ENCODE results near the gene HTN3. TPM values are rescaled to one million over a fixed set of nuclear protein-coding genes. Genes with fewer than 3 reads are reported as not detected.
"Not testable (repeated sequence)": the region's sequence is repeated elsewhere in the genome, so short reads cannot be mapped to it uniquely, and the experiment has no call there.

Gene HTN3
- not detected in 2 replicates for total RNA-seq
- long read RNA-seq, result 0 reads

DNA sequence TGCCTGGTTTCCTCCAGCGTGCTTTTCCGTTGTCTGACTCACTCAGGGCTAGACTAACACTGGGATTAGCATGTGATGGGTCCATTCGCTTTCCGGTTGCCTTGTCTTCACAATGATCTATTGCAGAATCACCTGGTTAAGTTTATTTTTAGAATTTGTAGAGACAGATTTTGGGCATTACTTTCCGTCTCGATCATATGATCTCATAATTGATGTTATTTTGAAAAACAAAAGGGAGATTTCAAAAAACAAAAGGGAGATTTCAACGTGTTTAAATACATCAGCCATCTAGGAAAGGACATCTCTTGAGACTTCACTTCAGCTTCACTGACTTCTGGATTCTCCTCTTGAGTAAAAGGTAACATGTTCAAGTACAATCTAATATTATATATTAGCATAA is at the start of gene HTN3:
Gene HTN3 (plus strand): TSS at position 301 of the 400 bp plus-strand sequence. CDS start 2,282 bp downstream, outside the sequence.
- H3K4me1 Mint-ChIP-seq (ENCODE audit: unreplicated experiment); DNase-seq (ENCODE audit: extremely low spot score, unreplicated experiment); H3K4me3 Mint-ChIP-seq (ENCODE audit: unreplicated experiment); H3K27ac Mint-ChIP-seq (ENCODE audit: unreplicated experiment); H3K9me3 Mint-ChIP-seq (ENCODE audit: unreplicated experiment); H3K36me3 Mint-ChIP-seq (ENCODE audit: unreplicated experiment); H3K27me3 Mint-ChIP-seq (ENCODE audit: unreplicated experiment): not testable (repeated sequence)

- TF ChIP-seq, protein P1, sequence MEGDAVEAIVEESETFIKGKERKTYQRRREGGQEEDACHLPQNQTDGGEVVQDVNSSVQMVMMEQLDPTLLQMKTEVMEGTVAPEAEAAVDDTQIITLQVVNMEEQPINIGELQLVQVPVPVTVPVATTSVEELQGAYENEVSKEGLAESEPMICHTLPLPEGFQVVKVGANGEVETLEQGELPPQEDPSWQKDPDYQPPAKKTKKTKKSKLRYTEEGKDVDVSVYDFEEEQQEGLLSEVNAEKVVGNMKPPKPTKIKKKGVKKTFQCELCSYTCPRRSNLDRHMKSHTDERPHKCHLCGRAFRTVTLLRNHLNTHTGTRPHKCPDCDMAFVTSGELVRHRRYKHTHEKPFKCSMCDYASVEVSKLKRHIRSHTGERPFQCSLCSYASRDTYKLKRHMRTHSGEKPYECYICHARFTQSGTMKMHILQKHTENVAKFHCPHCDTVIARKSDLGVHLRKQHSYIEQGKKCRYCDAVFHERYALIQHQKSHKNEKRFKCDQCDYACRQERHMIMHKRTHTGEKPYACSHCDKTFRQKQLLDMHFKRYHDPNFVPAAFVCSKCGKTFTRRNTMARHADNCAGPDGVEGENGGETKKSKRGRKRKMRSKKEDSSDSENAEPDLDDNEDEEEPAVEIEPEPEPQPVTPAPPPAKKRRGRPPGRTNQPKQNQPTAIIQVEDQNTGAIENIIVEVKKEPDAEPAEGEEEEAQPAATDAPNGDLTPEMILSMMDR (IDR thresholded peaks at IDR 0.05), result no peak
- H3K27me3 Mint-ChIP-seq (ENCODE audit: unreplicated experiment), result peaks cover 4% of the 10 kb centered on the region
- no peak overlapping the region for H3K4me3 Mint-ChIP-seq (ENCODE audit: unreplicated experiment)
- no peak overlapping the region for H3K27ac Mint-ChIP-seq (ENCODE audit: unreplicated experiment)
- no peaks in the 10 kb centered on the region for H3K4me1 Mint-ChIP-seq (ENCODE audit: unreplicated experiment)
- no peaks in the 10 kb centered on the region for H3K9me3 Mint-ChIP-seq (ENCODE audit: unreplicated experiment)
- no peak for DNase-seq (ENCODE audit: extremely low spot score, unreplicated experiment)
- no peaks in the 10 kb centered on the region for H3K36me3 Mint-ChIP-seq (ENCODE audit: unreplicated experiment)
These were observed 44.2 kb upstream of the HTN3 start for GRCh38 chr4:69984030-69984443.

- H3K36me3 Mint-ChIP-seq (ENCODE audit: unreplicated experiment), result no peaks in the 10 kb centered on the region
- H3K27ac Mint-ChIP-seq (ENCODE audit: unreplicated experiment), result no peak overlapping the region
- TF ChIP-seq, protein P1 (IDR thresholded peaks at IDR 0.05), result no peak
- H3K9me3 Mint-ChIP-seq (ENCODE audit: unreplicated experiment), result no peaks in the 10 kb centered on the region
- H3K4me3 Mint-ChIP-seq (ENCODE audit: unreplicated experiment), result no peak overlapping the region
- no peaks in the 10 kb centered on the region for H3K4me1 Mint-ChIP-seq (ENCODE audit: unreplicated experiment)
- H3K27me3 Mint-ChIP-seq (ENCODE audit: unreplicated experiment), result peaks cover 12% of the 10 kb centered on the region
- no peak for DNase-seq (ENCODE audit: extremely low spot score, unreplicated experiment)
These were observed 41.6 kb upstream of the HTN3 start for GRCh38 chr4:69986663-69987062.

GRCh38 chr4:69991016-69991415 is 37.2 kb upstream of the HTN3 start:
- Mint-ChIP-seq H3K9me3 (ENCODE audit: unreplicated experiment) (no peaks in the 10 kb centered on the region), H3K27ac (ENCODE audit: unreplicated experiment) (no peak overlapping the region), H3K4me3 (ENCODE audit: unreplicated experiment) (no peak overlapping the region), H3K27me3 (ENCODE audit: unreplicated experiment) (peaks cover 14% of the 10 kb centered on the region), H3K36me3 (ENCODE audit: unreplicated experiment) (no peaks in the 10 kb centered on the region), H3K4me1 (ENCODE audit: unreplicated experiment) (no peaks in the 10 kb centered on the region)
- DNase-seq (ENCODE audit: extremely low spot score, unreplicated experiment), result no peak
- TF ChIP-seq, protein P1 (IDR thresholded peaks at IDR 0.05), result no peak

GRCh38 chr4:69994782-69995181 is 33.5 kb upstream of the HTN3 start:
- TF ChIP-seq, protein P1 (IDR thresholded peaks at IDR 0.05), result no peak
- no peaks in the 10 kb centered on the region for H3K4me1 Mint-ChIP-seq (ENCODE audit: unreplicated experiment)
- no peak for DNase-seq (ENCODE audit: extremely low spot score, unreplicated experiment)
- no peaks in the 10 kb centered on the region for H3K36me3 Mint-ChIP-seq (ENCODE audit: unreplicated experiment)
- no peak overlapping the region for H3K4me3 Mint-ChIP-seq (ENCODE audit: unreplicated experiment)
- H3K27ac Mint-ChIP-seq (ENCODE audit: unreplicated experiment), result no peak overlapping the region
- H3K9me3 Mint-ChIP-seq (ENCODE audit: unreplicated experiment), result no peaks in the 10 kb centered on the region
- peaks cover 15% of the 10 kb centered on the region for H3K27me3 Mint-ChIP-seq (ENCODE audit: unreplicated experiment)

GRCh38 chr4:69995526-69996016 is 32.7 kb upstream of the HTN3 start, which contains the start of gene STATH:
TSS of gene STATH (plus strand) at chr4:69995966. CDS start at chr4:69998438, 2,472 bp downstream.
- no peak within 1 kb of the TSS for H3K4me3 Mint-ChIP-seq (ENCODE audit: unreplicated experiment)
- no peaks in the 10 kb centered on the region for H3K4me1 Mint-ChIP-seq (ENCODE audit: unreplicated experiment)

More at GRCh38 chr4:69995526-69996016, 32.7 kb upstream of the HTN3 start, which contains the start of gene STATH:
- Mint-ChIP-seq H3K36me3 (ENCODE audit: unreplicated experiment) (no peaks in the 10 kb centered on the region), H3K27me3 (ENCODE audit: unreplicated experiment) (peaks cover 15% of the 10 kb centered on the region), H3K9me3 (ENCODE audit: unreplicated experiment) (no peaks in the 10 kb centered on the region), H3K27ac (ENCODE audit: unreplicated experiment) (no peak within 1 kb of the TSS)
- TF ChIP-seq, protein P1 (IDR thresholded peaks at IDR 0.05), result no peak
- no peak for DNase-seq (ENCODE audit: extremely low spot score, unreplicated experiment)

Measured in osteocyte (in vitro differentiated cells).